CD14-positive monocyte (primary cell): Measurements from ENCODE around the gene UBE2N. TPM values are rescaled to one million over a fixed set of nuclear protein-coding genes. Genes with fewer than 3 reads are reported as not detected.

Experiments used
- DNase-seq, 3 donors: peaks; one replicate each; pipeline ENCODE4 v3.0.0-alpha.2; 2011 to 2022
- H2AFZ ChIP-seq: 2 replicates; pipeline ENCODE4 v1.6.0; 2012; ENCODE audit warnings: mild to moderate bottlenecking, low read depth, low read length, inconsistent platforms; ENCODE audit not compliant: insufficient read depth, poor library complexity, severe bottlenecking
- H3K27ac ChIP-seq, 2 donors: 1 replicate in 1 of 2; 2 replicates in 1 of 2; pipeline ENCODE4 v1.5.1; 2012 to 2013; ENCODE audit warnings: low read length in 2 of 2, control low read depth in 1 of 2, inconsistent platforms in 1 of 2, low read depth in 1 of 2, mild to moderate bottlenecking in 1 of 2
- H3K27me3 ChIP-seq, 2 donors: one replicate each; pipeline versions ENCODE4 v1.6.0 to v1.6.1; 2011 to 2013; ENCODE audit warnings: low read length in 2 of 2; ENCODE audit not compliant: control insufficient read depth in 2 of 2, insufficient read depth in 2 of 2
- H3K36me3 ChIP-seq, 2 donors: replicated peaks in 1 of 2; 1 replicate in 1 of 2; 2 replicates in 1 of 2; pipeline versions ENCODE4 v1.5.1 to v1.6.1; 2012 to 2013; ENCODE audit warnings: low read length in 2 of 2, control low read depth in 1 of 2, inconsistent platforms in 1 of 2, mild to moderate bottlenecking in 1 of 2; ENCODE audit not compliant: insufficient read depth in 2 of 2, control insufficient read depth in 1 of 2
- H3K4me1 ChIP-seq, 2 donors: 1 replicate in 1 of 2; 2 replicates in 1 of 2; pipeline versions ENCODE4 v1.5.1 to v1.6.1; 2012 to 2013; ENCODE audit warnings: low read length in 2 of 2, control low read depth in 1 of 2, inconsistent platforms in 1 of 2, mild to moderate bottlenecking in 1 of 2, moderate library complexity in 1 of 2; ENCODE audit not compliant: insufficient read depth in 2 of 2, control insufficient read depth in 1 of 2
- H3K4me2 ChIP-seq: replicated peaks from 2 replicates; pipeline ENCODE3; 2012; ENCODE audit warnings: low read length, moderate library complexity, mild to moderate bottlenecking; ENCODE audit not compliant: poor library complexity, severe bottlenecking; ENCODE audit errors: extremely low read depth
- H3K4me3 ChIP-seq, 3 experiments: fragments of 200-600 bp in 1 of 3; sonication (generic) in 1 of 3; replicated peaks in 1 of 3; 1 replicate in 2 of 3; 2 replicates in 1 of 3; pipeline ENCODE4 v1.5.1; 2011 to 2013; ENCODE audit warnings: low read length in 3 of 3, mild to moderate bottlenecking in 3 of 3, control low read depth in 2 of 3, low read depth in 2 of 3, inconsistent platforms in 1 of 3, moderate library complexity in 1 of 3
- H3K79me2 ChIP-seq: 2 replicates; pipeline ENCODE4 v1.6.0; 2012; ENCODE audit warnings: mild to moderate bottlenecking, control low read depth, inconsistent platforms, low read length, moderate library complexity; ENCODE audit not compliant: insufficient read depth
- H3K9ac ChIP-seq: 2 replicates; pipeline ENCODE4 v1.6.0; 2017; ENCODE audit warnings: low read length, mild to moderate bottlenecking; ENCODE audit not compliant: insufficient read depth, poor library complexity, severe bottlenecking
- H3K9me3 ChIP-seq, 2 donors: replicated peaks in 1 of 2; 1 replicate in 1 of 2; 2 replicates in 1 of 2; pipeline versions ENCODE4 v1.5.1 to v1.6.1; 2012 to 2013; ENCODE audit warnings: low read length in 2 of 2, control low read depth in 1 of 2; ENCODE audit not compliant: control insufficient read depth in 1 of 2, insufficient read depth in 1 of 2
- H4K20me1 ChIP-seq: 2 replicates; pipeline ENCODE4 v1.6.0; 2012; ENCODE audit warnings: mild to moderate bottlenecking, low read length, control low read depth, moderate library complexity; ENCODE audit not compliant: insufficient read depth
- H3K27ac Mint-ChIP-seq, 7 donors: one replicate each; pipeline ENCODE4 v1.8.0; 2020; ENCODE audit warnings: mild to moderate bottlenecking in 7 of 7, mixed read lengths in 7 of 7, moderate library complexity in 6 of 7, inconsistent platforms in 2 of 7
- H3K27me3 Mint-ChIP-seq, 3 donors: one replicate each; pipeline ENCODE4 v1.8.0; 2021 to 2022; ENCODE audit warnings: low read depth in 3 of 3, mild to moderate bottlenecking in 3 of 3, mixed read lengths in 3 of 3, moderate library complexity in 3 of 3, inconsistent platforms in 1 of 3
- H3K36me3 Mint-ChIP-seq, 2 donors: one replicate each; pipeline ENCODE4 v1.8.0; 2020; ENCODE audit warnings: mixed read lengths in 2 of 2, inconsistent platforms in 1 of 2, mild to moderate bottlenecking in 1 of 2
- H3K4me1 Mint-ChIP-seq: one replicate; pipeline ENCODE4 v1.8.0; 2020; ENCODE audit warnings: mild to moderate bottlenecking, mixed read lengths
- H3K4me3 Mint-ChIP-seq, 2 donors: one replicate each; pipeline ENCODE4 v1.8.0; 2020; ENCODE audit warnings: mild to moderate bottlenecking in 2 of 2, mixed read lengths in 2 of 2, moderate library complexity in 1 of 2
- H3K9me3 Mint-ChIP-seq, 7 donors: one replicate each; pipeline ENCODE4 v1.8.0; 2020 to 2022; ENCODE audit warnings: mixed read lengths in 7 of 7, mild to moderate bottlenecking in 6 of 7, moderate library complexity in 6 of 7, inconsistent platforms in 2 of 7
- CTCF ChIP-seq: fragments of 200-600 bp; IDR thresholded peaks from one replicate; pipeline ENCODE4 v1.8.0; 2022; ENCODE audit warnings: antibody characterized with exemption, mild to moderate bottlenecking
- WGBS: methylation state at CpG from one replicate; pipeline ENCODE4 v1.1.5; 2013; ENCODE audit warnings: missing lambda C conversion rate; ENCODE audit not compliant: insufficient coverage; 5-methylcytosine and 5-hydroxymethylcytosine counted together
- intact Hi-C, 2 donors: fragments of 100-400 bp; cut with micrococcal nuclease; formaldehyde crosslinking; loops; one replicate each; pipeline versions ENCODE4 v1.15.0 to v1.15.1; 2023
- polyA plus RNA-seq, 3 donors: library from polyadenylated mRNA; depleted of rRNA in 1 of 3; unstranded in 2 of 3; stranded (reverse) in 1 of 3; fragments of 300-500 nt in 2 of 3; fragments of >200 nt in 1 of 3; fragmentation: Illumina TruSeq in 2 of 3; gene quantifications; 1 replicate in 2 of 3; 2 replicates in 1 of 3; pipeline ENCODE4 v1.2.3, GENCODE V29; 2012 to 2021

UBE2N gene
- polyA plus RNA-seq, 3 donors = 31.2 to 119 (median 108) TPM

GRCh38 chr12:93461503-93461902 lies 19.8 kb upstream of the UBE2N start:
- intact Hi-C loops = no loop called here
- peaks cover 0 to 3% (median 0%) of the 10 kb centered on the region in 3 donors for H3K27me3 Mint-ChIP-seq
- Histone ChIP-seq H3K4me2 (no peak overlapping the region), H3K4me3 (no peak overlapping the region), H3K9ac (no peak overlapping the region), H3K36me3 (no peaks in the 10 kb centered on the region), H3K79me2 (no peaks in the 10 kb centered on the region), H3K27me3 (no peaks in the 10 kb centered on the region), H3K27ac (no peak overlapping the region), H2AFZ (no peak overlapping the region), H3K4me1 (peaks cover 15 to 16% of the 10 kb centered on the region in 2 donors), H4K20me1 (no peaks in the 10 kb centered on the region), H3K9me3 (no peaks in the 10 kb centered on the region)
- peaks cover 0 to 2% (median 0%) of the 10 kb centered on the region in 7 donors for H3K9me3 Mint-ChIP-seq
- peak overlapping the region in 1 of 7 donors; percentile 17 for H3K27ac Mint-ChIP-seq
- no peaks in the 10 kb centered on the region for H3K36me3 Mint-ChIP-seq
- DNase-seq = peak in 2 of 3 donors; percentile 40 to 72
- WGBS = 57% methylated on average over 2 of the region's 3 CpGs
- peaks cover 20% of the 10 kb centered on the region for H3K4me1 Mint-ChIP-seq
- no peak for TF ChIP-seq CTCF
- no peak overlapping the region for H3K4me3 Mint-ChIP-seq

- H4K20me1 ChIP-seq = no peaks in the 10 kb centered on the region
- DNase-seq = peak in 2 of 3 donors; percentile 25 to 36
- Mint-ChIP-seq H3K36me3 (no peaks in the 10 kb centered on the region), H3K4me3 (no peak overlapping the region), H3K27ac (peak overlapping the region; percentile 12 to 88 (median 66)), H3K9me3 (peaks cover 0 to 2% (median 0%) of the 10 kb centered on the region in 7 donors), H3K4me1 (peaks cover 20% of the 10 kb centered on the region), H3K27me3 (no peaks in the 10 kb centered on the region)
- H2AFZ ChIP-seq = peak overlapping the region; percentile 42
- H3K4me3 ChIP-seq = no peak overlapping the region
- H3K4me2 ChIP-seq = no peak overlapping the region
- no peaks in the 10 kb centered on the region for H3K9me3 ChIP-seq
- no peaks in the 10 kb centered on the region for H3K36me3 ChIP-seq
- H3K4me1 ChIP-seq = peaks cover 15 to 16% of the 10 kb centered on the region in 2 donors
- no peak overlapping the region for H3K9ac ChIP-seq
- H3K27me3 ChIP-seq = no peaks in the 10 kb centered on the region
- H3K79me2 ChIP-seq = no peaks in the 10 kb centered on the region
- H3K27ac ChIP-seq = no peak overlapping the region
- intact Hi-C loops = no loop called here
- 27% methylated on average over 7 of the region's 7 CpGs for WGBS
- TF ChIP-seq CTCF = no peak
Observed at GRCh38 chr12:93460902-93461301, 19.2 kb upstream of the UBE2N start.
